ENCODE measurements around the gene SLC16A5. TPM values are rescaled to one million over a fixed set of nuclear protein-coding genes. Genes with fewer than 3 reads are reported as not detected.
A peak's percentile ranks its signal among the peaks of the same experiment; 100 is the strongest.

Gene SLC16A5
- total RNA-seq, 1 experiment from 2014 or later, result 70.2 TPM

- CTCF ChIA-PET, result interaction anchor here (0.6 to 1.6 kb wide), 4 partner anchors 12 to 118 kb away, joined by 3 to 4 read pairs (median 4); no protein-coding TSS in a partner anchor
- DNase-seq, result no peak
- BruUV-seq (replicated peaks), result no TSS peak
- Histone ChIP-seq H3K9me2 (ENCODE audit: insufficient read depth) (no peaks in the 10 kb centered on the region), H3K79me2 (ENCODE audit: low read depth) (no peaks in the 10 kb centered on the region), H3F3A (ENCODE audit: insufficient read depth, low read depth) (peaks cover 62% of the 10 kb centered on the region), H3K4me1 (replicated peaks; ENCODE audit: insufficient read depth) (peaks cover 48% of the 10 kb centered on the region), H3K4me2 (peak overlapping the region; percentile 75), H3K27ac (peak overlapping the region; percentile 93), H4K20me1 (ENCODE audit: insufficient read depth) (no peaks in the 10 kb centered on the region), H3K36me3 (ENCODE audit: low read depth) (no peaks in the 10 kb centered on the region), H3K4me3 (peak overlapping the region; percentile 22; the same call in 1 of the 2 replicates), H2AFZ (peak overlapping the region; percentile 31; the same call in 1 of the 2 replicates), H3K27me3 (ENCODE audit: insufficient read depth, low read depth) (no peaks in the 10 kb centered on the region), H3K9me3 (ENCODE audit: insufficient read depth, low read depth) (no peaks in the 10 kb centered on the region)
- POLR2A ChIA-PET (ENCODE audit: unreplicated experiment), result interaction anchor here (0.5 to 1.3 kb wide), 5 partner anchors 9 to 377 kb away, joined by 3 to 18 read pairs (median 4); partner anchors contain the start of genes SLC16A5 and TMEM94
- TF ChIP-seq CTCF (conservative IDR thresholded peaks at IDR 0.05), result no peak
- no peak for TF ChIP-seq EZH2 (IDR thresholded peaks at IDR 0.05; ENCODE audit: low read depth)
- intact Hi-C loops (cut with micrococcal nuclease; ENCODE audit: unreplicated experiment), result no loop called here
These were observed 8.8 kb upstream of the SLC16A5 start for GRCh38 chr17:75079023-75079373.

- no peaks in the 10 kb centered on the region for H4K20me1 ChIP-seq (ENCODE audit: insufficient read depth)
- ChIA-PET CTCF (no interaction called here), POLR2A (ENCODE audit: unreplicated experiment) (no interaction called here)
- H3K4me2 ChIP-seq, result peak overlapping the region; percentile 52
- H3K27me3 ChIP-seq (ENCODE audit: insufficient read depth, low read depth), result no peaks in the 10 kb centered on the region
- peaks cover 77% of the 10 kb centered on the region for H3K4me1 ChIP-seq (replicated peaks; ENCODE audit: insufficient read depth)
- H3F3A ChIP-seq (ENCODE audit: insufficient read depth, low read depth), result peaks cover 84% of the 10 kb centered on the region
- peak overlapping the region; percentile 49 for H3K27ac ChIP-seq
- H2AFZ ChIP-seq, result no peak overlapping the region
- DNase-seq, result no peak
- TF ChIP-seq EZH2 (IDR thresholded peaks at IDR 0.05; ENCODE audit: low read depth) (no peak), CTCF (conservative IDR thresholded peaks at IDR 0.05) (no peak)
- no peaks in the 10 kb centered on the region for H3K9me2 ChIP-seq (ENCODE audit: insufficient read depth)
- intact Hi-C loops (cut with micrococcal nuclease; ENCODE audit: unreplicated experiment), result no loop called here
- peaks cover 7% of the 10 kb centered on the region for H3K79me2 ChIP-seq (ENCODE audit: low read depth)
- no peak overlapping the region for H3K4me3 ChIP-seq
- BruUV-seq (replicated peaks), result no TSS peak
- no peaks in the 10 kb centered on the region for H3K9me3 ChIP-seq (ENCODE audit: insufficient read depth, low read depth)
- no peaks in the 10 kb centered on the region for H3K36me3 ChIP-seq (ENCODE audit: low read depth)
These were observed 5.9 kb upstream of the SLC16A5 start for GRCh38 chr17:75081611-75082540.

- BruUV-seq (replicated peaks), result no TSS peak
- no peaks in the 10 kb centered on the region for H3K9me2 ChIP-seq (ENCODE audit: insufficient read depth)
- DNase-seq, result peak in 1 of 2 experiments; percentile 78
- H3K4me2 ChIP-seq, result peak overlapping the region; percentile 52
- ChIA-PET POLR2A (ENCODE audit: unreplicated experiment) (interaction anchor here (0.7 kb wide), 1 partner anchor 14 kb away, joined by 11 read pairs; no protein-coding TSS in a partner anchor), CTCF (no interaction called here)
- H3K4me1 ChIP-seq (replicated peaks; ENCODE audit: insufficient read depth), result peaks cover 81% of the 10 kb centered on the region
- no peaks in the 10 kb centered on the region for H3K27me3 ChIP-seq (ENCODE audit: insufficient read depth, low read depth)
- TF ChIP-seq CTCF (conservative IDR thresholded peaks at IDR 0.05) (no peak), EZH2 (IDR thresholded peaks at IDR 0.05; ENCODE audit: low read depth) (no peak)
- peaks cover 12% of the 10 kb centered on the region for H3K79me2 ChIP-seq (ENCODE audit: low read depth)
- intact Hi-C loops (cut with micrococcal nuclease; ENCODE audit: unreplicated experiment), result no loop called here
- peaks cover 89% of the 10 kb centered on the region for H3F3A ChIP-seq (ENCODE audit: insufficient read depth, low read depth)
- H2AFZ ChIP-seq, result no peak overlapping the region
- no peak overlapping the region for H3K4me3 ChIP-seq
- H3K27ac ChIP-seq, result peak overlapping the region; percentile 49
- H3K9me3 ChIP-seq (ENCODE audit: insufficient read depth, low read depth), result no peaks in the 10 kb centered on the region
- H3K36me3 ChIP-seq (ENCODE audit: low read depth), result no peaks in the 10 kb centered on the region
- H4K20me1 ChIP-seq (ENCODE audit: insufficient read depth), result no peaks in the 10 kb centered on the region
These were observed 5.1 kb upstream of the SLC16A5 start for GRCh38 chr17:75082683-75083082.

Data from PC-9 (cell line).